Testis (tissue), 2 donors: ENCODE data around the gene TMEM129.

Experiments used
- POLR2A ChIP-seq: fragments of 450-650 bp; IDR thresholded peaks from one replicate; pipeline ENCODE4 v1.6.1; 2017; ENCODE audit warnings: antibody characterized with exemption, mild to moderate bottlenecking, moderate library complexity
- TF ChIP-seq, protein P1 (sequence below), 3 experiments: fragments of 450-650 bp in 2 of 3; fragments of 200-600 bp in 1 of 3; sonication (generic) in 1 of 3; IDR thresholded peaks; one replicate each; pipeline ENCODE4 v1.5.1; 2016 to 2019; ENCODE audit warnings: antibody characterized with exemption in 3 of 3, mild to moderate bottlenecking in 2 of 3, moderate library complexity in 1 of 3

DNA sequence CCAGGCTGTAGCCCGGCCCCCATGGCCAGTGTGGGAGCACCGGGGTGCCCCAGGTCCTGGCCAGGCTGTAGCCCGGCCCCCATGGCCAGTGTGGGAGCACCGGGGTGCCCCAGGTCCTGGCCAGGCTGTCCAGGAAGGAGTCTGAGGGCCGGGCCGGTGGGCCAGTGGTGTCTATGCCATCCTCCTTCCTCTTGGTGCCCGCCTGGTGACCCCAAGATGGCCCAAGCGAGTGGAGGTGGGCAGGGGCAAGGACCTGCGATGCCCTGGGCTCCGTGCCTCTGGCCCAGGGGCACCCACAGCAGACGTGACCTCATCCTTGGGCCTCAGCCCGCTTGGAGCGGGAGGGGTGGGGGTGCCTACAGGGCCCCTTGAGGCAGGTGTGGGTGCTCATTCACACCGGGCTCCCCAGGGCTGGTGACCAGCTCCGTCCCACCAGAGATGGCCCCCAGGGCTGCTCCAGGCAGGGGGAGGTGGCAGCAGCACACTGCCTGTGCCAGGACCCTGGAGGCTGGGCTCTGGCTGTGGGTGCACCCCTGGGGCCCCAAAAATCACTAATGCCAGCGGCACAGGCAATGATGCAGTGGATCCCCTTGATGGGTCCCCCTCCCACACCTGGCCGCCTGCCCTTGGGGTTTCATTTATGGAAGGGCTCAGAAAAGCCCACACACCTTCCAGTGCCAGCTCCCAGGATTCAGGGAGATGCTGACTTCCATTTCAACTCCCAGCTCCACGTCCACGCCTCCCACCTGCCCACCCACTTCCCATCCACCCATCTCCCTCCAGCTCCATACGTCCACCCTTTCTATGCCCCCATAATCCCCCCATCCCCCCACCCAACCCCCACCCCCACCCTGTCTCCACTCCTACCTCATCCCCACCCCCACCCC is 36.0 kb upstream of the TMEM129 start:
- TF ChIP-seq, protein P1, sequence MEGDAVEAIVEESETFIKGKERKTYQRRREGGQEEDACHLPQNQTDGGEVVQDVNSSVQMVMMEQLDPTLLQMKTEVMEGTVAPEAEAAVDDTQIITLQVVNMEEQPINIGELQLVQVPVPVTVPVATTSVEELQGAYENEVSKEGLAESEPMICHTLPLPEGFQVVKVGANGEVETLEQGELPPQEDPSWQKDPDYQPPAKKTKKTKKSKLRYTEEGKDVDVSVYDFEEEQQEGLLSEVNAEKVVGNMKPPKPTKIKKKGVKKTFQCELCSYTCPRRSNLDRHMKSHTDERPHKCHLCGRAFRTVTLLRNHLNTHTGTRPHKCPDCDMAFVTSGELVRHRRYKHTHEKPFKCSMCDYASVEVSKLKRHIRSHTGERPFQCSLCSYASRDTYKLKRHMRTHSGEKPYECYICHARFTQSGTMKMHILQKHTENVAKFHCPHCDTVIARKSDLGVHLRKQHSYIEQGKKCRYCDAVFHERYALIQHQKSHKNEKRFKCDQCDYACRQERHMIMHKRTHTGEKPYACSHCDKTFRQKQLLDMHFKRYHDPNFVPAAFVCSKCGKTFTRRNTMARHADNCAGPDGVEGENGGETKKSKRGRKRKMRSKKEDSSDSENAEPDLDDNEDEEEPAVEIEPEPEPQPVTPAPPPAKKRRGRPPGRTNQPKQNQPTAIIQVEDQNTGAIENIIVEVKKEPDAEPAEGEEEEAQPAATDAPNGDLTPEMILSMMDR (IDR thresholded peaks at IDR 0.05), result no peak
- TF ChIP-seq POLR2A, result no peak
